ENCODE data around the gene DIAPH2.

DNA sequence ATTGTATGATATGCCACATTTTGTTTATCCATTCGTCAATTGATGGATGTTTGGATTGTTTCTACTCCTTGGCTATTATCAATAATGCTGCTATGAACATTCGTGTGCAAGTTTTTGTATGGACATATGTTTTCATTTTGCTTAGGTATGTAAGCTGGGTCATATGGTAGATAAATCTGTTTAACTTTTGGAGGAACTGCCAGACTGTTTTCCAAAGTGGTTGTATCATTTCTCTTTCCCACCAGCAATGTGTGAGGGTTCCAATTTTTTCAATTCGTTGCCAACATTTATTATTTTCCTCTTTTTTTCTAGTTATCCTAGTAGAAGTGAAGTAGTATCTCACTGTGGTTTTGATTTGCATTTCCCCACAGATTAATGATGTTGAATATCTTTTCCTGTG, 71.8 kb downstream of the DIAPH2 start:
- no peak for TF ChIP-seq POLR2A (IDR thresholded peaks at IDR 0.05)
- TF ChIP-seq, protein P1, sequence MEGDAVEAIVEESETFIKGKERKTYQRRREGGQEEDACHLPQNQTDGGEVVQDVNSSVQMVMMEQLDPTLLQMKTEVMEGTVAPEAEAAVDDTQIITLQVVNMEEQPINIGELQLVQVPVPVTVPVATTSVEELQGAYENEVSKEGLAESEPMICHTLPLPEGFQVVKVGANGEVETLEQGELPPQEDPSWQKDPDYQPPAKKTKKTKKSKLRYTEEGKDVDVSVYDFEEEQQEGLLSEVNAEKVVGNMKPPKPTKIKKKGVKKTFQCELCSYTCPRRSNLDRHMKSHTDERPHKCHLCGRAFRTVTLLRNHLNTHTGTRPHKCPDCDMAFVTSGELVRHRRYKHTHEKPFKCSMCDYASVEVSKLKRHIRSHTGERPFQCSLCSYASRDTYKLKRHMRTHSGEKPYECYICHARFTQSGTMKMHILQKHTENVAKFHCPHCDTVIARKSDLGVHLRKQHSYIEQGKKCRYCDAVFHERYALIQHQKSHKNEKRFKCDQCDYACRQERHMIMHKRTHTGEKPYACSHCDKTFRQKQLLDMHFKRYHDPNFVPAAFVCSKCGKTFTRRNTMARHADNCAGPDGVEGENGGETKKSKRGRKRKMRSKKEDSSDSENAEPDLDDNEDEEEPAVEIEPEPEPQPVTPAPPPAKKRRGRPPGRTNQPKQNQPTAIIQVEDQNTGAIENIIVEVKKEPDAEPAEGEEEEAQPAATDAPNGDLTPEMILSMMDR (IDR thresholded peaks at IDR 0.05) = no peak

Data from body of pancreas (tissue), 4 donors.